VCaP (cell line): ENCODE measurements around the gene RAPGEF1.
A peak's percentile ranks its signal among the peaks of the same experiment; 100 is the strongest.

ENCODE experiments used
- H3K27ac ChIP-seq: fragments of 450-650 bp; 2 replicates; pipeline ENCODE4 v1.5.1; 2017
- CTCF ChIP-seq: fragments of 450-650 bp; conservative IDR thresholded peaks from 2 replicates; pipeline ENCODE4 v1.5.1; 2017; ENCODE audit warnings: mild to moderate bottlenecking, moderate library complexity

The RAPGEF1 gene

GRCh38 chr9:131734781-131735180 is 5.1 kb downstream of the RAPGEF1 start:
- TF ChIP-seq CTCF = no peak
- peak overlapping the region; percentile 61 for H3K27ac ChIP-seq

- TF ChIP-seq CTCF = no peak
- peak overlapping the region; percentile 61 for H3K27ac ChIP-seq
Observed at GRCh38 chr9:131734165-131734610, 5.7 kb downstream of the RAPGEF1 start.

GRCh38 chr9:131733541-131734061 is 6.3 kb downstream of the RAPGEF1 start:
- no peak for TF ChIP-seq CTCF
- H3K27ac ChIP-seq = peak overlapping the region; percentile 61

GRCh38 chr9:131732636-131733289 is 7.1 kb downstream of the RAPGEF1 start:
- no peak overlapping the region for H3K27ac ChIP-seq
- TF ChIP-seq CTCF = no peak

GRCh38 chr9:131732061-131732526 is 7.8 kb downstream of the RAPGEF1 start:
- TF ChIP-seq CTCF = no peak
- peak overlapping the region; percentile 16; the same call in 1 of the 2 replicates for H3K27ac ChIP-seq

GRCh38 chr9:131731644-131732043 is 8.2 kb downstream of the RAPGEF1 start:
- peak overlapping the region; percentile 16; the same call in 1 of the 2 replicates for H3K27ac ChIP-seq
- TF ChIP-seq CTCF = no peak

GRCh38 chr9:131731237-131731636 is 8.6 kb downstream of the RAPGEF1 start:
- H3K27ac ChIP-seq = no peak overlapping the region
- no peak for TF ChIP-seq CTCF
